ENCODE results near the gene REPIN1. TPM values are rescaled to one million over a fixed set of nuclear protein-coding genes. Genes with fewer than 3 reads are reported as not detected.

Gene REPIN1
- total RNA-seq, 1 experiment from 2014 or later = 129 TPM

GRCh38 chr7:150360363-150361058 lies 8.1 kb upstream of the REPIN1 start:
- DNase-seq (ENCODE audit: low read depth) = no peak

GRCh38 chr7:150361402-150361801 lies 7.2 kb upstream of the REPIN1 start:
- no peak for DNase-seq (ENCODE audit: low read depth)

GRCh38 chr7:150361807-150362621 lies 6.6 kb upstream of the REPIN1 start:
- DNase-seq (ENCODE audit: low read depth) = no peak

DNA sequence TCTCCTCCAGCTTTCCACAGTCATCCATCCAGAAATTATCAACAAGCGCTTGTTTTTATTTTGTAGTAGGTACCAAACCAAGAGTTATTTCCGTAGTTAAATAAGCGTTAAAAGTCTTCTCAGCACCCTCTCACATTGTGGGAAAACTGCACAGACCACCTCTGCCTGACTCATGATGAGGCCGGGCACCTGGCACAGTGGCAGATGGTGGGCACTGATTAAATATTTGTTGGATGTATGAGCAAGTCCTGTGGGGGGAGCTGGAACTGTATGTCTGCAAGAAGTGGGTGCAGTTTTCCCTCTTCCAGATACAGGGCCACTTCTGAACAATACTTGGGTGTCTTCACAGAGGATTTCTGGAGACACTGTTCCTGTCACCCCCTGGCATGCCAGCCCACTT lies 5.3 kb upstream of the REPIN1 start:
- DNase-seq (ENCODE audit: low read depth) = peak; percentile 67

DNA sequence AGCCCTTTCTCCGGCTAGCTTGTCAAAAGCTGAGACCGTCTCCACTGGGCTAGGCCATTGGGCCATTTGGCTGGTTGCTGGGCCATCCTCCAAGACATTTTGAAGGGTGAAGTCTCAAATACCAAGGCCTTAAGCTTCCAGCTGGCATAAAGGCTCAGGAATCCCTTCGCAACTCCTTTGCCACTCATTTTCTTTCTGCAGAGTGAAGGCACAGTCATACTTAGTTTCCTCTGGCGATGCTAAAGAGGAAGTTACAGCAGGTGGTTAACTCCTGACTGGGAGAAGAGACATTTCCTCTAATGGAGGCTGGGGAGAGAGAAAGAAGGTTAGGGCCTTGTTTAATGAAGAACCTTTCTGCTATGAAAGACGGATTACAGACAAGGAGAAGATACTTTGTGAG lies 4.8 kb upstream of the REPIN1 start:
- DNase-seq (ENCODE audit: low read depth) = no peak

- DNase-seq (ENCODE audit: low read depth) = no peak
These were observed 3.4 kb upstream of the REPIN1 start for GRCh38 chr7:150365194-150365593.

DNA sequence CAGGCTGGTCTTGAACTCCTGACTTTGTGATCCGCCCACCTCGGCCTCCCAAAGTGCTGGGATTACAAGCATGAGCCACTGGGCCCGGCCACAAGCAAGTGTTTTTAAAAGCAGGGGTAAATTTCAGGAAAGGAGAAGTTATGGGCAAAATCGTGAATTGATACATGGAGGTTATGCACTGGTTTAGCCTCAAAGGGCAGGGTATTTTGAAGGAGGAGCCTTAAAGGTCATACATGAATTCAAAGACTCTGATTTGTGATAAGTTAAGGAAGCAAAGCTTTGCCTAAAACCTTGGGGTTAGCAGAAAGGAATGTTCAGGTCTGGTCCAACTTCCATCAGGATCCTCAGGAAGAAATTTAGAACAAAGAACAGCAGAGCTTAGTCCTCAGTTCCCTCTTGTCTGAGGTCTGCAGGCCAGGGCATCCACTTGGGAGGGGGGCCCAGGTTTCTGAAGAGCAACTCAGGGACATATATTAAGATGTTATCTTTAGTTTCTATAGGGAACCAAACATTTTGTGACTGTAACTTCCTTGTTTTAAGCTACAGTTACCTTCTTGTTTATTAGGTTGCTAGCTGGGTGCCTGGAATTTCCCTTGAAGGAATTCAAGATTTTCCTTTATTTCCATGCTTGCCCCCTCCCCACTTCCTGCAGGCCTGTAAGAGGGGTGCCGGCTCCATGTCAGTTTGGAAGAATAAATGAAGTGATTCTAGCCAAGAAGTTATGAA lies 2.8 kb upstream of the REPIN1 start:
- no peak for DNase-seq (ENCODE audit: low read depth)

- no peak for DNase-seq (ENCODE audit: low read depth)
These were observed 936 bp upstream of the REPIN1 start for GRCh38 chr7:150367677-150368095.

DNA sequence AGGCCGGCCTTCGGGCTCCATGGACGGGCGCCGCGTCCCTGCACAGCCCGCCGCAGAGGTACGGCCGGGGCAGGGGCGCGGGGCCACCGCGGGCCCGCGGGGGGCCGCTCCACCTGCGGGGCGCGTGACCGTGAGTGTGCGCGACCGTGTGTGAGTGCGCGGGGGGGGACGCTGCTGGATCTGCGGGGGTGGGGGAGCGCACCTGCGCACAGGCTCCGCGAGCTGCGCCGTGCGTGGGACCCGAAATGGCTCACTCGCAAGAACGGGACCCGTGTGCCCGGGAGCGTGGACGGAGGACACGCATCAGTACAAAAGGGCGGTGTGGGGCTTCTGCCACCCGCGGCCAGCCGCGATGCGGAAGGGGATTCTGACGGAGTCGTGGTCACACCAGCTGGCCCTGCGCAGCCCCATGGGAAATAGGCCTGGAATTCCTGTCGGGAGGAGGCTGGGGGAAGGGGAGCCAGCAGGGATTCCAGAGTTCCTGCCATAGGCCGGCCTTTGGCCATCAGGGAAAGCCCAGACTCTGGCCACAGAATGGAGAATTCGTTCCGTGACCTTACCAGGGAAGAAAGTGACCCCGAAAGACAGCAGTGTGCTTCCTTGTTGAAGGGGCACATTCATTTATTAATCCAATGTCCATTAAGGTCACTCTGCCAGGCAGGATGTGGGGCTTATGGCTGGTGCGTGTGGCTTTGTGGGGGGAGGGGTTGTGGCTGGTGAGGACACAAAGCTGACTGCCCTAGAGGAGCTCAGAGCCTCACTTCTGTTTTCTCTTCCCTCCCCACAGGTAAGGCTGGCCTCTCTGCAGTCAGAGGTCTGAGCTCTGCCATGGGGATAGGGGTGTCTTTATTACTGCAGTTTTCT lies 494 bp downstream of the REPIN1 start:
- peak; percentile 79 for DNase-seq (ENCODE audit: low read depth)

- no peak for DNase-seq (ENCODE audit: low read depth)
These were observed 1.3 kb downstream of the REPIN1 start for GRCh38 chr7:150369748-150370501.

DNA sequence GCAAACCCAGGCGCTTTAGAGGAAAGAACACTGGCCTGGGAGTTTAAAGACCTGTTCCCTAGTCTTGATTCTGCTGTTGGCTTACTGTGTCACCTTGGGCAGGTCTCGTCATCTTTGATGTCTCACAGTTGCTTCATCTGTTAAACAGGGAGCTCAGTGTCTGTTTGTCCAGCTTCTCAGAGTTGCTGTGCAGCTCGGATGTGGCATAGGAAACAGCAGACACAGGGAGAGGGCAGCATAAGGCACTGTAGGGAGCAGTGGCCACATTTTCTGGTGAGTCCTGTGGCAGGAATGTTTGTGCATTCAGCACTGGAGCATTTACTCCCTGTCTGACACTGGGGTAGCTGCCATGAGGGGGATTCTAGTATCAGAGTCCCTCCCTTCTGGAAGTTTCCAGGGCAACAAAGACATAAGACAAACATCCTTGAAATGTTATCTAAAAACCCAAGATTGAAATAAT lies 2.0 kb downstream of the REPIN1 start:
- no peak for DNase-seq (ENCODE audit: low read depth)

DNA sequence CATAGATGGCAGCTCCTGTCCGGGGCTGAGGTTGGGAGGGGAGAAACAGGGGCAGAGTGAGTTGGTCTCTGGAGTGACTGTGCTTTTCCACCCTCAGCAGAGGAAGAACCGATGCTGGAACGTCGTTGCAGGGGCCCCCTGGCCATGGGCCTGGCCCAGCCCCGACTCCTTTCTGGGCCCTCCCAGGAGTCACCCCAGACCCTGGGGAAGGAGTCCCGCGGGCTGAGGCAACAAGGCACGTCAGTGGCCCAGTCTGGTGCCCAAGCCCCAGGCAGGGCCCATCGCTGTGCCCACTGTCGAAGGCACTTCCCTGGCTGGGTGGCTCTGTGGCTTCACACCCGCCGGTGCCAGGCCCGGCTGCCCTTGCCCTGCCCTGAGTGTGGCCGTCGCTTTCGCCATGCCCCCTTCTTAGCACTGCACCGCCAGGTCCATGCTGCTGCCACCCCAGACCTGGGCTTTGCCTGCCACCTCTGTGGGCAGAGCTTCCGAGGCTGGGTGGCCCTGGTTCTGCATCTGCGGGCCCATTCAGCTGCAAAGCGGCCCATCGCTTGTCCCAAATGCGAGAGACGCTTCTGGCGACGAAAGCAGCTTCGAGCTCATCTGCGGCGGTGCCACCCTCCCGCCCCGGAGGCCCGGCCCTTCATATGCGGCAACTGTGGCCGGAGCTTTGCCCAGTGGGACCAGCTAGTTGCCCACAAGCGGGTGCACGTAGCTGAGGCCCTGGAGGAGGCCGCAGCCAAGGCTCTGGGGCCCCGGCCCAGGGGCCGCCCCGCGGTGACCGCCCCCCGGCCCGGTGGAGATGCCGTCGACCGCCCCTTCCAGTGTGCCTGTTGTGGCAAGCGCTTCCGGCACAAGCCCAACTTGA lies 2.7 kb downstream of the REPIN1 start:
- no peak for DNase-seq (ENCODE audit: low read depth)

DNA sequence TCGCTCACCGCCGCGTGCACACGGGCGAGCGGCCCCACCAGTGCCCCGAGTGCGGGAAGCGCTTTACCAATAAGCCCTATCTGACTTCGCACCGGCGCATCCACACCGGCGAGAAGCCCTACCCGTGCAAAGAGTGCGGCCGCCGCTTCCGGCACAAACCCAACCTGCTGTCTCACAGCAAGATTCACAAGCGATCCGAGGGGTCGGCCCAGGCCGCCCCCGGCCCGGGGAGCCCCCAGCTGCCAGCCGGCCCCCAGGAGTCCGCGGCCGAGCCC lies 3.3 kb downstream of the REPIN1 start:
- DNase-seq (ENCODE audit: low read depth) = no peak

DNA sequence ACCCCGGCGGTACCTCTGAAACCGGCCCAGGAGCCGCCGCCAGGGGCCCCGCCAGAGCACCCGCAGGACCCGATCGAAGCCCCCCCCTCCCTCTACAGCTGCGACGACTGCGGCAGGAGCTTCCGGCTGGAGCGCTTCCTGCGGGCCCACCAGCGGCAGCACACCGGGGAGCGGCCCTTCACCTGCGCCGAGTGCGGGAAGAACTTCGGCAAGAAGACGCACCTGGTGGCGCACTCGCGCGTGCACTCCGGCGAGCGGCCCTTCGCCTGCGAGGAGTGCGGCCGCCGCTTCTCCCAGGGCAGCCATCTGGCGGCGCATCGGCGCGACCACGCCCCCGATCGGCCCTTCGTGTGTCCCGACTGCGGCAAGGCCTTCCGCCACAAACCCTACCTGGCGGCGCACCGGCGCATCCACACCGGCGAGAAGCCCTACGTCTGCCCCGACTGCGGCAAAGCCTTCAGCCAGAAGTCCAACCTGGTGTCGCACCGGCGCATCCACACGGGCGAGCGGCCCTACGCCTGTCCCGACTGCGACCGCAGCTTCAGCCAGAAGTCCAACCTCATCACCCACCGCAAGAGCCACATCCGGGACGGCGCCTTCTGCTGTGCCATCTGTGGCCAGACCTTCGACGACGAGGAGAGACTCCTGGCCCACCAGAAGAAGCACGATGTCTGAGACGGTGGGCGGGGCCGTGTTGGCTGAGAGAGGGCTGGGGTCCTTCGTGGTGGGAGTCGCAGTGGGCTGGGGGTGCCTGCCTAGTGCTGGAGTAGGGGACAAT lies 3.8 kb downstream of the REPIN1 start:
- no peak for DNase-seq (ENCODE audit: low read depth)

DNA sequence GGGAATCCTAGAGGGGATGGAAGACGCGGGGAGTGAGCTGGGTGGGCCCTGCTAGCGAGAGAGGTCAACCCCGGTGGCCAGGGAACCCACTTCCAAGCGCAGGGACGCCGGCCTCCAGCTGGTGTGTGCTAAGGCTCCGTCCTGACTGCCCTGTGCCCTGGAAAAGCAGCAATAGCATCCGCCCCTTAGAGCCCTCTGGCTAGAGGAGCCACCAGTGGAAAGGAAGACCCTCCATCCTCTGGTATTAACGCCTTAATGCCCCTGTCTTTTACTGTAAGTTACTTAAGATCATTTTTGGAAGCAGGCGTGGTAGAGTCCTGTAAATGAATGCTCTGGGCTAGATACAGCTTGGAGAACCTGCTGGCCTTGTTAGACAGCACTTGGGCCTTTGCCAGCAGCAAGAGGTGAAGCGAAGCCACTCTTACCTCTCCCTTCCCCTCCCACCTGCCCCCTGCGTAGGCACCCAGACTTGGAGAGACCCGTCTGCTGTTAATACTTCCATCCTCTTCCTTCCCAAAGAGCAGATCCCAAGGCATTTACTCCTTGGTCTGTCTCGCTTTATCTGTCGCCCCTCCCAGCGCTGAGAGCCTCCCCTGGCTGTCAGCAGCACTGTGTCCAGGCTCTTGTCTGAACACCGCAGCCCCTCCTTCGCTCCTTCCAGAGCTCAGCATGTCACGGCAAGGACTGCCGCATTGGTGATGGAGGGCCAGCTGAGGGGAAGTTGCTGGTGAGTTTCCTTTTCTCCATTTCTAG lies 4.6 kb downstream of the REPIN1 start:
- no peak for DNase-seq (ENCODE audit: low read depth)

DNA sequence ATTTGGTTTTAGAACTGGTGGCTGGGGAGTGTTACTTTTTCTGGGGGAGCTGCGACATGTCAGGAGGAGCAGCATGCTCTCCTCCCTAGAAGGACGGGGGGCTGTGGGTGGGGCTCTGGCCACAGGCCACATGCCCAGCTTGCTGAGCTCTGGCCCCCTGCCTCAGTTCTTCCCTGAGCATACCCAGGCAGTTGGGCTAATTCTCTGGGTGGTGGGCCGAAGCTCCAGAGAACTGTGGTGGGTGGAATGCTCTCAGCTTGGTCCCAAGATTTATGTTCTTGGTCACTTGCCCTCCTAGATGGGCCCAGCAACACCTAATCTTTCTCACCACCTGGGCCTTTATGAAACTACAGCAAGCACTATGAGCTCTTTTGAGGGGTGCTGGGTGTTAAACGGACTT lies 5.4 kb downstream of the REPIN1 start:
- no peak for DNase-seq (ENCODE audit: low read depth)

GRCh38 chr7:150374472-150374871 lies 5.8 kb downstream of the REPIN1 start:
- DNase-seq (ENCODE audit: low read depth) = no peak

DNA sequence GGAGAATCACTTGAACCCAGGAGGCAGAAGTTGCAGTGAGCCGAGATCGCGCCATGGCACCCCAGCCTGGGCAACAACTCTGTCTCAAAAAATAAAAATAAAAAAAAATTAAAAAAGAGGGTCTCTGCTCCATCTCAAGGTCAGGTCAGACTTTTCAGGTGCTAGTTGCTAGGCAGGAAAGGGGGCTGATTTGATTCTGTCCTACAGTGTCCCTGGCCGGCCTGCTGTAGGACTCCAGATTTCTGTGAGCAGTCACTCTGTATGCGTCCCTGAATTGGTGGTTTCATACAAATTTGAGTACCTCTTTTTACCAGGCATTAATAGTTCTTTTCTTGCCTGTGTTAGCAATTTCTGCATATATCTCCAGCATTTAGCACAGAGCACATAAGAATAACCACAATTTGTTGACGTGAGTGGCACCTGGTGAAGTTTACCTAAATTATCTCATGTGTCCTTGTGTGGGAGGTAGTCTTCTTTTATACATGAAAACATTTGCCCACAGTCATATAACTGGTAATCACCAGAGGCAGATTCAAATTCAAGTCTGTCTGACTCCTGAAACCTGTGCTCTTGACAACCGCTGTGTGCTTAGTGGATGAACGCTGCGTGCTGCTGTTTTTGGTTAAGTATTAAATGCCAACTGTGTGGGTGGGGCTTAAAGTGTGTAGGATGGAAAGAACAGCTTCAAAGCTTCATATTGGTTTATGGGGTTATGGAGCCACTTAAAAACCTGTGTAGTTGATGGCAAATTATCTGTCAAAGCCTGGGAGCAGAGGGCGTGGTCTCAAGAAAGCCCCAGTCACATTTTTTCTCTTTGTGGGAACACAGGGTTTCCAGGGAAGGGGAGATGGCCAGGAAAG lies 7.3 kb downstream of the REPIN1 start:
- no peak for DNase-seq (ENCODE audit: low read depth)
